H1 (cell line): ENCODE data around the gene OGT.

Experiments used
- CEBPB ChIP-seq: IDR thresholded peaks from 2 replicates; pipeline ENCODE4 v1.6.1; 2012; ENCODE audit warnings: low read depth, low read length
- CHD2 ChIP-seq: IDR thresholded peaks from 2 replicates; pipeline ENCODE4 v1.6.1; 2012; ENCODE audit warnings: low read length, improper control_type of control experiment
- CREB1 ChIP-seq: IDR thresholded peaks from 2 replicates; pipeline ENCODE4 v1.6.1; 2012; ENCODE audit warnings: inconsistent platforms
- CTCF ChIP-seq, 3 experiments: IDR thresholded peaks; 1 replicate in 2 of 3; 2 replicates in 1 of 3; pipeline versions ENCODE4 v1.5.1 to v1.6.1; 2011; ENCODE audit warnings: low read length in 3 of 3, mild to moderate bottlenecking in 3 of 3, inconsistent platforms in 2 of 3, low read depth in 1 of 3, moderate library complexity in 1 of 3; ENCODE audit not compliant: insufficient read depth in 1 of 3; ENCODE audit errors: control extremely low read depth in 1 of 3
- EP300 ChIP-seq, 2 experiments: IDR thresholded peaks; 1 replicate in 1 of 2; 2 replicates in 1 of 2; pipeline ENCODE4 v1.6.1; 2011 to 2012; ENCODE audit warnings: low read depth in 2 of 2, low read length in 2 of 2, mild to moderate bottlenecking in 2 of 2, borderline replicate concordance in 1 of 2, inconsistent platforms in 1 of 2, moderate library complexity in 1 of 2
- GABPA ChIP-seq: IDR thresholded peaks from 2 replicates; pipeline ENCODE4 v1.6.1; 2011; ENCODE audit warnings: mild to moderate bottlenecking, low read length, moderate library complexity, borderline replicate concordance; ENCODE audit not compliant: insufficient read depth
- NANOG ChIP-seq: IDR thresholded peaks from 2 replicates; pipeline ENCODE4 v1.6.1; 2011; ENCODE audit warnings: low read length, low read depth, mild to moderate bottlenecking, inconsistent platforms; ENCODE audit not compliant: insufficient read depth, poor library complexity, severe bottlenecking
- POLR2A ChIP-seq, 2 experiments: IDR thresholded peaks; 1 replicate in 1 of 2; 2 replicates in 1 of 2; pipeline ENCODE4 v1.6.1; 2011; ENCODE audit warnings: low read depth in 2 of 2, low read length in 2 of 2, mild to moderate bottlenecking in 2 of 2; ENCODE audit errors: control extremely low read depth in 1 of 2
- POLR2AphosphoS5 ChIP-seq: IDR thresholded peaks from 2 replicates; pipeline ENCODE4 v1.6.1; 2011; ENCODE audit warnings: low read depth, low read length
- RFX5 ChIP-seq: IDR thresholded peaks from 2 replicates; pipeline ENCODE4 v1.6.1; 2011; ENCODE audit warnings: low read depth, low read length, improper control_type of control experiment, borderline replicate concordance
- SP1 ChIP-seq: IDR thresholded peaks from 2 replicates; pipeline ENCODE4 v1.6.1; 2011; ENCODE audit warnings: low read depth, low read length
- TAF1 ChIP-seq: IDR thresholded peaks from 2 replicates; pipeline ENCODE4 v1.6.1; 2011; ENCODE audit warnings: mild to moderate bottlenecking, low read depth, low read length
- YY1 ChIP-seq: IDR thresholded peaks from 2 replicates; pipeline ENCODE4 v1.6.1; 2011; ENCODE audit warnings: low read depth, mild to moderate bottlenecking, low read length

- TF ChIP-seq EP300 (IDR thresholded peaks at IDR 0.05; ENCODE audit: borderline replicate concordance in 1 of 2, low read depth in 2 of 2, low read length in 2 of 2) (no peak), CTCF (IDR thresholded peaks at IDR 0.05; ENCODE audit: control extremely low read depth in 1 of 3, insufficient read depth in 1 of 3, low read depth in 1 of 3, low read length in 3 of 3) (no peak), RFX5 (no peak), NANOG (no peak), POLR2A (IDR thresholded peaks at IDR 0.05; ENCODE audit: control extremely low read depth in 1 of 2, low read depth in 2 of 2, low read length in 2 of 2) (no peak), POLR2AphosphoS5 (no peak), TAF1 (no peak), CHD2 (no peak), SP1 (no peak), CEBPB (no peak), CREB1 (no peak), GABPA (no peak), YY1 (no peak)
These were observed 10.4 kb downstream of the OGT start for GRCh38 chrX:71543316-71543715.
